Adrenal gland (tissue), 5 donors: ENCODE measurements around the gene NBL1.

Experiments
- CTCF ChIP-seq, 6 experiments: fragments of 450-650 bp in 4 of 6; fragments of 200-600 bp in 2 of 6; sonication (generic) in 1 of 6; IDR thresholded peaks; 1 replicate in 5 of 6; 2 replicates in 1 of 6; pipeline versions ENCODE4 v1.5.1 to v1.8.0; 2016 to 2021; ENCODE audit warnings: antibody characterized with exemption in 6 of 6, mild to moderate bottlenecking in 2 of 6, moderate library complexity in 1 of 6
- POLR2A ChIP-seq, 2 donors: fragments of 450-650 bp; IDR thresholded peaks; one replicate each; pipeline ENCODE4 v1.6.1; 2017; ENCODE audit warnings: antibody characterized with exemption in 2 of 2, mild to moderate bottlenecking in 2 of 2, moderate library complexity in 1 of 2
- donor health status: DM: no; HTN: no; CAD: no.

GRCh38 chr1:19665186-19665495, 21.0 kb downstream of the NBL1 start:
- TF ChIP-seq CTCF (IDR thresholded peaks at IDR 0.05) (no peak), POLR2A (IDR thresholded peaks at IDR 0.05) (no peak)
